ENCODE data around the gene FOLR1.
A peak's percentile ranks its signal among the peaks of the same experiment; 100 is the strongest.

Gene FOLR1

DNA sequence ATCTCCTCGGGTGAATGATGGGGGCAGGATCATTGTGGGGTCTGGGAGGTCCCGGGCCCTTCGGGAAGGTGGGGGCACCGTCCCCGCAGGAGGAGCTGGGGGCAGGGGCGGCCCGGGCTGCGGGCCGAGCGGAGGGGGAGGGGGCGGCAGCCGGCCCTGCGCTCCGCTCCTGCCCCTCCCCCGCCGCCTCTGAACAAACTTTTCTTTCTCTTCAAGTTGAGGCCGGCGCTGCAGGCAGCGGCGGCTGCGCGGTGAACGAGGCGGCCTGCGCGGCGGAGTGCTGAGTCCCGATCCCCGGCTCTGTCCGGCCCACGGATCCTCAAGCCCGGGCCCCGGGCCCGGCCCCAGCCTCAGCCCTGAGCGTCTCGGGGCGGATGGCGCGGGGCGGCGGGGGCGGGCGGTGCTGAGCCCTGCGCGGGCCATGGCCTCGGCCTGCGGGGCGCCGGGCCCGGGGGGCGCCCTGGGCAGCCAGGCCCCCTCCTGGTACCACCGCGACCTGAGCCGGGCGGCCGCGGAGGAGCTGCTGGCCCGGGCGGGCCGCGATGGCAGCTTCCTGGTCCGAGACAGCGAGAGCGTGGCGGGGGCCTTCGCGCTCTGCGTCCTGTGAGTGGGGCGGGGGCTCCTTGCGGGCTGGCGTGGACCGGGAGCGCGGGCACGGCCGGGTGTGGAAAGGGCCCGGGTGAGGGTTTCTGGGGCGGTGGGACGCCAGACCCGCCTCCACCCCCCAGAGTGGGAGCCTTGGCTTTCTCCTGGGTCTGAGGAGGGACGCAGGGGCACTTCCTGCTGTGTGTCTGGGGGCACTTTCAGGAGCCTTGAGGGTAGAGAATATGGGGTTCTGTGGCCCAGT lies 32.8 kb downstream of the FOLR1 start, which contains the start of gene INPPL1:
Gene INPPL1, plus strand, starts transcription at position 204 of the 847 bp plus-strand sequence. Its CDS starts 218 bp downstream, at position 422.
- DNase-seq, result no peak

DNA sequence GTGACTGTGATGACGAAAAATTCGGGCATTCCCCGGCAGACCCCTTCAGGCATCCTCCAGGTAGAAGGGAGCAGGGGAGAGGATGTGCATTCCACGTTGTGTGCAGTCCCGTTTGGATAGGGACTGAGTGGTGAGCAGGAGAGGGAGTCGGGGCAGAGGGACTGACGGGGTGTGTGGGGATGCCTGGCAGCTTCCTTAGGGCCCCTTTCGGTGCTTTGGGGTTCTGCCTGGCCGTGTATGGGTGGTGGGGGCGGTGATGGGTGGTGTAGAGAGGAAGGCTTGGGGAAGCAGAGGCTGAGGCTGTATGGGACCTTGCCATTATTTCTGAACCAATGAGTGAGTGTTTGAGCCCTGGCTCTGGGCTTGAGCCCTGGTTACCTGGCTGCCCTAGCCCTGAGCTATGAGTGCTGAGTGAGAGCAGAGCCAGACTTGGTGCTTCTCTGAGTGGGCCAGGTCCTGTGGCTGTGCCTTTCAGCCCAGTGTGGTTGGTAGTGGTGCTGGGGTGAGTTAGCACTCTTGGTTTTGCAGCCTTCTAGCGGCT lies 33.5 kb downstream of the FOLR1 start:
- no peak for DNase-seq

DNA sequence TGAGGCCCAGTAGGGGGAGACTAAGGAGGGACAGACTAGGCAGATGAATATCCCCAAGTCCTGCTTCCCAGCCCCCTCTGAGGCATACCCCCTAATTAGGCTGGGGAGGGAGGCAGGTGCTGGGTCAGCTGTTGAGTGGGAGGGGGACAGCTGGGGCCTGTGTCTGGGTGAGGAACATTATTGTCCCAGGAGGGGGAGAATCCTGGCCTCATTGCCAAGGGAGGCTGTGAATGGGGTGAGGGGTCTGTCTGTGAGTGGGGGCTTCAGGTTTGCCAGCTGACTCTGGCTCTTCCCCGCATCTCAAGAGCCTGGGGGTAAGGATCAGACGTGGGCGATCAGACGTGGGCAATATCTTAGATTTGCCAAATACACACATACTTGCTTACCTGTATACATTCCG lies 34.8 kb downstream of the FOLR1 start:
- no peak for DNase-seq

GRCh38 chr11:72227316-72228228 lies 35.6 kb downstream of the FOLR1 start:
- peak; percentile 91 for DNase-seq

- DNase-seq, result peak; percentile 17
Observed at GRCh38 chr11:72228229-72228843, 36.4 kb downstream of the FOLR1 start.

GRCh38 chr11:72228844-72229231 lies 36.9 kb downstream of the FOLR1 start:
- DNase-seq, result no peak

DNA sequence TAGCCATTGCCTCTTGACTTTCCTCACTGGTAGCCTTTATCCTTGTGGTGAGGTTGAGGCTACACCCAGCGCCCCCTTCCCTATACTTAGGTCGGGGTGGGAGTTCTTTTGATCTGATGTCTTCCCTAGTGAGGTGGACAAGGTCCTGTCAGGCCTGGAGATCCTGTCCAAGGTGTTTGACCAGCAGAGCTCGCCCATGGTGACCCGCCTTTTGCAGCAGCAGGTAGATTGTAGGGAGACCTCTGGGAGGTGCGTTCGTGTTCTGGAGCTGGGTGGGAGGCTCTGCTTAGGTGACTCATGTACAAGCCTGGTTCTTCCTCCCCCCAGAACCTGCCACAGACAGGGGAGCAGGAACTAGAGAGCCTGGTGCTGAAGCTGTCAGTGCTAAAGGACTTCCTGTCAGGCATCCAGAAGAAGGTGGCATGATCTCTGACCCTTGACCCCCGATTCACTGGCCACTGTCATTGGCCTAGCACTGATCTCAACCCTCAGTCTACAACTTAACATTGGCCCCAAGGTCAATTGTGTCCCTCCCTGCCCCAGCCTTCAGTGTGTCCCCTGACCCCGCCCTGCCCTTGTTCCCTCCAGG lies 37.5 kb downstream of the FOLR1 start:
- DNase-seq, result no peak

GRCh38 chr11:72229925-72230763 lies 38.2 kb downstream of the FOLR1 start:
- no peak for DNase-seq

GRCh38 chr11:72230764-72231365 lies 38.9 kb downstream of the FOLR1 start:
- no peak for DNase-seq

GRCh38 chr11:72231396-72232259 lies 39.7 kb downstream of the FOLR1 start:
- DNase-seq, result no peak

DNA sequence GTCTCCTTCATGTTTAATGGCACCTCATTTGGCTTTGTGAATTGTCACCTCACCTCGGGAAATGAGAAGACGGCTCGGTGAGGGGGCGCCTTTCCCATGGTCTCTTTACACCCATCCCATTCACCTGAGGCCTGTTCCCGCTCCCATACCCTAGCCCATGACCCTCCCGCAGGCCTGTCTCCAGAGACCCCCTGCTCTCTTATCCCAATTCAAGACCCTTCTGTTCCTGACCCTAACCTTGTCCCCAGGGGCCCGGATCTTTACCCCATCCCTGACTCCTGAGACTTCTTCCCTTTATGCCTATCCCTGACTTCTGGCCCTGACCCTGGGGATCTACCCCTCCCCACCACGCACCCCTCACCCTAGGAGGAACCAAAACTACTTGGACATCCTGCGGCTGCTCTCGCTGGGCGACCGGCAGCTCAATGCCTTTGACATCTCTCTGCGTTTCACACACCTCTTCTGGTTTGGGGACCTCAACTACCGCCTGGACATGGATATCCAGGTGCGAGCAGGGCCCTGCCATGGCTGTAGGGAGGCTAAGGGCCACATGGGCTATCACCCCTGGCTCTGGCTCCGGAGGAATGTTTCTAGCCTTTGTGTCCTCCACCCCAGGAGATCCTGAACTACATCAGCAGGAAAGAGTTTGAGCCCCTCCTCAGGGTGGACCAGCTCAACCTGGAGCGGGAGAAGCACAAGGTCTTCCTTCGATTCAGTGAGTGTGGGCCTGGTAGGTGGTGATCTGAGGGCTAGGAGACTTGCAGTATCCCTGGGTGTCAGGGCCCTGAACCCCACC lies 40.5 kb downstream of the FOLR1 start:
- no peak for DNase-seq

DNA sequence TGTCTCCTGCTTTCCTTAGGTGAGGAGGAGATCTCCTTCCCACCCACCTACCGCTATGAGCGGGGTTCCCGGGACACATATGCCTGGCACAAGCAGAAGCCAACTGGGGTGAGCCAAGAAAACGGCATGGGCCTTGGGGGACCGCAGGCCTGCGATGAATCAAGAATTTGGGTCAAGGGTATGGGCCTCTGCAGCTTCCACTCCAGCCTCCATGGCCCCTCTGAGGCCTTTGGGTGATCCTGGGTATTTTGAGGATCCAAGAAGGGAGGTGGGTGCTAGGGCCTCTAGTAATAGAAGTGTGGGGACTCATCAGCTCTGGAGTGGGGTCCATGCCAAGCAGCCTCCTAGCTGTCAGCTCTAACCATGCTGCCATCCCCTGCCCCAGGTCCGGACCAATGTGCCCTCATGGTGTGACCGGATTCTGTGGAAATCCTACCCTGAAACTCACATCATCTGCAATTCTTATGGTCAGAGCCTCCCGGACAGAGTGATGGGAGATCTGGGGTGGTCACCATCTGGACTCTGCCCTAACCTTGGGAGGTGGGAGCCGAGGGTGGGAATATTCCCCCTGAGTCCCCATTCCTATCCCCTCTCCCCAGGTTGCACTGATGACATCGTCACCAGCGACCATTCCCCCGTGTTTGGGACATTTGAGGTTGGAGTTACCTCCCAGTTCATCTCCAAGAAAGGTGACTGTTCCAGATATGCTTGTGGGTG lies 41.3 kb downstream of the FOLR1 start:
- no peak for DNase-seq

GRCh38 chr11:72233773-72234513 lies 42.0 kb downstream of the FOLR1 start:
- DNase-seq, result no peak

GRCh38 chr11:72234514-72234830 lies 42.5 kb downstream of the FOLR1 start:
- no peak for DNase-seq

DNA sequence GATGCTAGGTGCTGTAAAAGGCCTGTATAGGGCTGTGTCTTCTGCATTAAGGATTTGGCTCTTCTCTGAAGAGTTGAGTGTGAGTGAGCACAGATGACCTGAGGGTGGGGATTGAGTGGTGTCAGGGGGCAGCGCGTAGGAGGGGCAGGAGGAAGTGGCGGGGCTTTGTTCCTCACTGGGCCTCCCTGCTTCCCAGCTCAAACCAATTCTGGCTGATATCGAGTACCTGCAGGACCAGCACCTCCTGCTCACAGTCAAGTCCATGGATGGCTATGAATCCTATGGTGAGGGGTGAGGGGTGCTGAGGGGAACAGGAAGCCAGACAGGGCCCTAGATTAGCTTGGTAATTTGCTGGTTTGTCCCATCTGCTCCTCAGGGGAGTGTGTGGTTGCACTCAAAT lies 43.0 kb downstream of the FOLR1 start:
- no peak for DNase-seq

GRCh38 chr11:72235351-72236057 lies 43.6 kb downstream of the FOLR1 start:
- DNase-seq, result no peak

DNA sequence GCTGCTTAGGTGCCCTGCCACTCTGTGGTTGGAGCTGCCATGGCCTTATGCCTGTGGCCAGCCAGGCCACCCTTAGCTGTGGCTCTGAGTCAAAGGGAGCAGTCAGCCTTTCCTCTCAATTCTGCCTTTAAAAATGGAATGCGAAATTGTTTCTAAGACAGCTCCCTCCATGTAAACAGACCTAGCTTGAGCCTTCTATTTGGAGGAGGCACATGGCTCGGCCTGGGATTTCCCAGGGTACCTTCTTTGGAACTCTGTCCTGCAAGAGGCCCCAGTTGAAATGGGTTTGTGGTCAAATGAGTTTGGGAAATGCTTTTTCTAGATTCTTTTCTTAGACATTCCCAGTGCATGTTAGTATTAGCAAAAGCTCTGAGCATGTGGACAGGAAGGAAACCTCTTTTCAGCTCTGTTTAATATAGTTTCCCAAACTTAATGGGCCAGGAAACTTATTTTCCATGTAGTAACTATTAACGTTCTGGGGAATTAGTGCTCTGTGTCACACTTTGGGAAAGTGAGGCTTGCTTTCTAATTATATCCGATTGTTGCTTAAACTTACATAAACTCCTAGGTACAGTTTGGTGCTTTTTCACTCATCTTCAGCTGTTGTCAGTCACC lies 44.2 kb downstream of the FOLR1 start:
- DNase-seq, result no peak

All from DMS153 (cell line).